ENCODE measurements around the gene SETBP1.

Gene SETBP1

DNA sequence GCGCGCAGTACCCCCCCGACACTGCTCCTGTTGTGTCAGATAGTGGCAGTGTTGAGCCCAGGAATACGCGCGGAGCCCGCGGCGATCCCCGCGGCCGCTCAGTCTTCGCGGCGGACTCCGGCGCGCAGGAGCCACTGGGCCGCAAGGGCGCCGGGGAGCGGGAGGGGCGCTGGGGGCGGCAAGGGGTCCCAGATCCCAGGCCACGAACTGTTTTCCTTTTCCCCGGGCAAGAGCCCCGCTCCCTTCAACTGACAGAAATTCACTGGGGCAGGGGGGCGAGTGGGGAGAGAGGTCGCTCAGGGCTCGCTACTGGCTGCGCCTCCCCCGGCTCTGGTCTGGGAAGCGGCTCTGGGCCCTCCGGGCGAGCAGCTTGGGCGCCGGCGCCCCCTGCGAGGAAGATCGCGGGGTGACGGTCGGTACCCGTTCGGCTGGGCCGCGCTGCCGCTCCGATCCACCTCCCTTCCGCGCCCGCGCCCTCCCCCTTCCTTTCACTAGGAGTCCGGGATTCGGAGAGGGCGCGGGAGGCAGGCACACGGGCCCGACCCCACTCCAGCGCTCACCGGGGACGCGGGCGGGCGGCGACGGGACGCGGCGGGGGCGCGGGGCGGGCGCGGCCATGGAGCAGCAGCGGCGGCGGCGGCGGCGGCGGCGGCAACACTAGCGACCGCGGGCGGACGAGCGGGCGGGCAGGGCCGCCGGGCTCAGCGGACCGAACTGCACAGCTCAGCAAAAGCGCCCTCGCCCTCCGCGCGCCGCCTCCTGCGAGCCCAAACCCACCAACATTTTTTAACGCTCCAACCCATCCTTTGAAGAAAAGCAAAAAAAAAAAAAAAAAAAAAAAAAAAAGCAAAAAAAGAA is 1.4 kb upstream of the SETBP1 start:
- WGBS (ENCODE audit: insufficient coverage) = 0% methylated on average over 19 of the region's 102 CpGs
- peak overlapping the region; percentile 32 to 90 (median 73) for H3K4me3 ChIP-seq (ENCODE audit: control insufficient read depth in 1 of 7, extremely low read depth in 1 of 7, insufficient read depth in 4 of 7, low read depth in 2 of 7, low read length in 6 of 7)
- H3K4me1 ChIP-seq (ENCODE audit: control extremely low read depth in 1 of 4, control insufficient read depth in 4 of 4, insufficient read depth in 4 of 4, low read length in 3 of 4) = peaks cover 13 to 42% (median 23%) of the 10 kb centered on the region in 4 experiments
- ChIA-PET POLR2A (interaction anchor here (1.0 to 1.2 kb wide), 2 partner anchors 13 to 14 kb away, joined by 3 to 4 read pairs; no protein-coding TSS in a partner anchor), CTCF (interaction anchor here (0.6 to 1.2 kb wide), 3 partner anchors 76 to 534 kb away, joined by 3 to 9 read pairs (median 6); no protein-coding TSS in a partner anchor)
- peak; percentile 91 to 96 (median 94) for DNase-seq
- no peaks in the 10 kb centered on the region for H3K9me3 ChIP-seq (ENCODE audit: control extremely low read depth in 1 of 5, control insufficient read depth in 4 of 5, insufficient read depth in 2 of 5, low read depth in 1 of 5, low read length in 4 of 5)
- H3K27ac ChIP-seq (ENCODE audit: insufficient read depth in 1 of 2, low read depth in 1 of 2, low read length in 2 of 2, poor library complexity in 1 of 2, severe bottlenecking in 2 of 2) = peak overlapping the region; percentile 53 to 80
- H3K27me3 ChIP-seq (replicated peaks in 2 of 5; ENCODE audit: control insufficient read depth in 4 of 5, insufficient read depth in 5 of 5, low read length in 4 of 5) = peaks cover 0 to 7% (median 0%) of the 10 kb centered on the region in 5 experiments
- no peaks in the 10 kb centered on the region for H3K36me3 ChIP-seq (ENCODE audit: control insufficient read depth in 4 of 4, insufficient read depth in 4 of 4, low read length in 3 of 4)

DNA sequence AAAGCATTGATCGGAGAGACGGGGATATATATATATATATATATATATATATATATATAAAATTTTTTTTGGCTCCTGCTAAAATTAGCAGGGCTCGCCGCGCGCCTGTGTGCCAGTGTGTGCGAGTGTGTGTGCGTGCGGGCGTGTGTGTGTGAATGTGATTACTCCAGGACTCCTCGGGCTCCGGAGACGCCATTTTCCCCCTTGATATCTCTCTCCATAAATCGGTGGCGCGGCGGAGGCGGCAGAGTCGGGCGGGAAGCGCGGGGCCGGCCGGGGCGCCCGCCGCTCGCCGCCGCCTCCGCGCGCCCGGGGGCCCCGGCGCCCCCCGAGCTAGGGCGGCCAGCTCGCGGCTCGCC is 795 bp upstream of the SETBP1 start:
- peak; percentile 66 to 78 (median 72) for DNase-seq
- Histone ChIP-seq H3K4me1 (ENCODE audit: control extremely low read depth in 1 of 4, control insufficient read depth in 4 of 4, insufficient read depth in 4 of 4, low read length in 3 of 4) (peaks cover 13 to 42% (median 23%) of the 10 kb centered on the region in 4 experiments), H3K36me3 (ENCODE audit: control insufficient read depth in 4 of 4, insufficient read depth in 4 of 4, low read length in 3 of 4) (no peaks in the 10 kb centered on the region), H3K4me3 (ENCODE audit: control insufficient read depth in 1 of 7, extremely low read depth in 1 of 7, insufficient read depth in 4 of 7, low read depth in 2 of 7, low read length in 6 of 7) (peak overlapping the region; percentile 32 to 90 (median 67)), H3K27me3 (replicated peaks in 2 of 5; ENCODE audit: control insufficient read depth in 4 of 5, insufficient read depth in 5 of 5, low read length in 4 of 5) (peaks cover 0 to 7% (median 0%) of the 10 kb centered on the region in 5 experiments), H3K27ac (ENCODE audit: insufficient read depth in 1 of 2, low read depth in 1 of 2, low read length in 2 of 2, poor library complexity in 1 of 2, severe bottlenecking in 2 of 2) (no peak overlapping the region), H3K9me3 (ENCODE audit: control extremely low read depth in 1 of 5, control insufficient read depth in 4 of 5, insufficient read depth in 2 of 5, low read depth in 1 of 5, low read length in 4 of 5) (no peaks in the 10 kb centered on the region)
- ChIA-PET POLR2A (interaction anchor here (1.0 to 1.2 kb wide), 2 partner anchors 13 to 14 kb away, joined by 3 to 4 read pairs; no protein-coding TSS in a partner anchor), CTCF (interaction anchor here (0.6 to 1.2 kb wide), 2 partner anchors 128 to 533 kb away, joined by 6 to 9 read pairs; no protein-coding TSS in a partner anchor)
- WGBS (ENCODE audit: insufficient coverage) = 0% methylated on average over 12 of the region's 41 CpGs

DNA sequence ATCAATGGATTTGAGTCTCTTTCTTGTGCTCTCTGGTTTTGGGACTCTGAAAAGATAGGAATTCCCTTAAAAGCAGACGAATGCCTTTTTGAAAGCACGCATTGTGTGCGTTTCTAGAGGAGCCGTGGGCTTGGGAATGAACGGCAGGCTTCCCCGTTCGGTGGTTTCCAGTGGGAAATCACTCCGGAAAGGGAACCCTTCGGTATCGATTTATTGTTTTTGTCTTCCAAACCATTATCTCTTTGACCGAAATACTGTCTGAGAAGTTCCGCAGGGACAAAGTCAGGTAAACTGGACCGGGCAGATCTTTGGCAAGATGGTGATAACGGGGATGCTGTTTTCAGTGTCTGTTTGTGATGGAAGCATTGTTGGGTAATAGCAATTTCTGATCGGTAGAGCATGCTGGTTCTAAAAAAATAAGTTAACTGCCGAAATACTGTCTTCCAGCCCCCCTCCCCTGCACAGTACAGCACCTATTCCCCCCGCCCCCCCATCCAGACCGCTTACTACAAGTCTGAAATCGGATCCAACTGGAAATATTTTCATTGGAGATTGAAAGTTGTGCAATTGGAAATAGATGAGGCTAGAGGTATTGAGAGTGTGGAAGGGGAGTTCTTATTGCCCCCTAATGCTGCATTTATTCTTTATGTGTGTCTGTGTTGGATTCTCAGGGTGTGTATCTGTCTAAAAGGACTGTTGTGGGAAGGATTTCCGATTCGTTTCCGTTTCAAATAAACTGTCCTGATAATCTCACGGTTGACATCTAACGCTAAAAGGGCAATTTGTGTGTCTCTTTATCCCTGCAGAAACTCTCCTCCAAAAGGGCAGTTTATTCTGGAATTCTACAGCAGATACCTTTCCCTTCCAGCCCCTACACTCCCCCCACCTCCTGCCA is 635 bp downstream of the SETBP1 start:
- 0% methylated on average over 15 of the region's 24 CpGs for WGBS (ENCODE audit: insufficient coverage)
- peak in 2 of 3 donors; percentile 18 to 45 for DNase-seq
- H3K27ac ChIP-seq (ENCODE audit: insufficient read depth in 1 of 2, low read depth in 1 of 2, low read length in 2 of 2, poor library complexity in 1 of 2, severe bottlenecking in 2 of 2) = no peak overlapping the region
- H3K9me3 ChIP-seq (ENCODE audit: control extremely low read depth in 1 of 5, control insufficient read depth in 4 of 5, insufficient read depth in 2 of 5, low read depth in 1 of 5, low read length in 4 of 5) = no peaks in the 10 kb centered on the region
- POLR2A ChIA-PET = no interaction called here
- H3K4me1 ChIP-seq (ENCODE audit: control extremely low read depth in 1 of 4, control insufficient read depth in 4 of 4, insufficient read depth in 4 of 4, low read length in 3 of 4) = peaks cover 13 to 46% (median 24%) of the 10 kb centered on the region in 4 experiments
- CTCF ChIA-PET = interaction anchor here (3.0 kb wide), 1 partner anchor 12 kb away, joined by 18 read pairs; no protein-coding TSS in a partner anchor
- H3K36me3 ChIP-seq (ENCODE audit: control insufficient read depth in 4 of 4, insufficient read depth in 4 of 4, low read length in 3 of 4) = no peaks in the 10 kb centered on the region
- peaks cover 0 to 7% (median 0%) of the 10 kb centered on the region in 5 experiments for H3K27me3 ChIP-seq (replicated peaks in 2 of 5; ENCODE audit: control insufficient read depth in 4 of 5, insufficient read depth in 5 of 5, low read length in 4 of 5)
- H3K4me3 ChIP-seq (ENCODE audit: control insufficient read depth in 1 of 7, extremely low read depth in 1 of 7, insufficient read depth in 4 of 7, low read depth in 2 of 7, low read length in 6 of 7) = peak overlapping the region in 5 of 7 experiments; percentile 59 to 90 (median 81)

DNA sequence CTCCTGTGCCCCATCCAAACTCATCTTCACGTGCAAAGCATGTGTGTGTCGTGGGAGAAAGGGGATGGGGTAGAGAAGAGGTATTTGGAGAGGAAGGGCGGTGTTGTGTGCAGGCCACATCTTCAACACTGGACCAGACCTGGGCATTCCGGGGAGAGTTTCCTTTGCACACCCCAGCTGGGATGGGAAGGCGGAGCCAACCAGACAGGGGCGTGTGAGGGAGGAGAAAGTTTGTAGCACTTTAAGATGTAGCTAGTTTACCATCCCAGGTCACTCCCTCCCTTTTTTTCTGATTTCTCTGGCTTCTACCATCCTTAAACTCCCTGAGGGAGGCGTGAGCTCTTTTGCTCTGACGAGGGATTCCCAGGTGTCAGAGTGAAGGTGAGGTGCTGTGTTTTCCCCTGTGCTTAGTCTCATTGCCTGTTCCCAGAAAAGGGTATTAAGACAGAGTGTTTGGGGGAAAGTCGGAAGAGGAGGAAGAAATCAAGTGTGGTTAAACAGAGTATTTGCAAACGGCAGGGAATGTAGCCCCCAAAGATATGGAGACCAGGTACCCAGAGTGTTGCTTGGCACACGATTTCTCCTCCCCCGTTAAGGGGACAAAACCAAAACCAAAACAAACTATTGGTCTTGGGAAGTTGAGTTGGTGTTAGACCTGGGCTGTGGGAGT is 1.6 kb downstream of the SETBP1 start:
- Histone ChIP-seq H3K9me3 (ENCODE audit: control extremely low read depth in 1 of 5, control insufficient read depth in 4 of 5, insufficient read depth in 2 of 5, low read depth in 1 of 5, low read length in 4 of 5) (no peaks in the 10 kb centered on the region), H3K4me3 (ENCODE audit: control insufficient read depth in 1 of 7, extremely low read depth in 1 of 7, insufficient read depth in 4 of 7, low read depth in 2 of 7, low read length in 6 of 7) (peak overlapping the region in 3 of 7 experiments; percentile 8 to 90 (median 82)), H3K27me3 (replicated peaks in 2 of 5; ENCODE audit: control insufficient read depth in 4 of 5, insufficient read depth in 5 of 5, low read length in 4 of 5) (peaks cover 0 to 7% (median 0%) of the 10 kb centered on the region in 5 experiments), H3K4me1 (ENCODE audit: control extremely low read depth in 1 of 4, control insufficient read depth in 4 of 4, insufficient read depth in 4 of 4, low read length in 3 of 4) (peaks cover 13 to 45% (median 24%) of the 10 kb centered on the region in 4 experiments), H3K27ac (ENCODE audit: insufficient read depth in 1 of 2, low read depth in 1 of 2, low read length in 2 of 2, poor library complexity in 1 of 2, severe bottlenecking in 2 of 2) (no peak overlapping the region), H3K36me3 (ENCODE audit: control insufficient read depth in 4 of 4, insufficient read depth in 4 of 4, low read length in 3 of 4) (no peaks in the 10 kb centered on the region)
- DNase-seq = peak in 2 of 3 donors; percentile 34 to 44
- WGBS (ENCODE audit: insufficient coverage) = 81% methylated on average over 3 of the region's 12 CpGs
- POLR2A ChIA-PET = no interaction called here
- CTCF ChIA-PET = interaction anchor here (0.6 to 3.0 kb wide), 3 partner anchors 11 to 174 kb away, joined by 3 to 18 read pairs (median 3); no protein-coding TSS in a partner anchor

DNA sequence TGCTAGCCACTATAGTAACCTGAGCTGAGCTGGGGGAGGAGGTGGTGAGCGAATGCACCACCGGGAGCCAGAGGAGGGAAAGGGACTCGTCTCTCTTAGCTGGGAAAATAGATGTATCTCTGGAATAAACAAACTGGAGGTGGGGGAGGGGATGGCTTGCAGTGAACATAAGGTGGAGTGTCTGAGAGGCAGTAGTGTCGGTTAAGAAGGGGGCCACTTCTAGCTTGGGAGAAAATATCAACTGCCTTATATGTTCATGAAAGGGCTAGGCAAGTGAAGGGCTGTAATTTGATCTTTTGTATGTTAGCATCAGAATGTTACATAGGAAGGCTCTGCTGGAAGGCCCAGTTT is 2.2 kb downstream of the SETBP1 start:
- no peak for DNase-seq
- 84% methylated on average over 4 of the region's 4 CpGs for WGBS (ENCODE audit: insufficient coverage)

DNA sequence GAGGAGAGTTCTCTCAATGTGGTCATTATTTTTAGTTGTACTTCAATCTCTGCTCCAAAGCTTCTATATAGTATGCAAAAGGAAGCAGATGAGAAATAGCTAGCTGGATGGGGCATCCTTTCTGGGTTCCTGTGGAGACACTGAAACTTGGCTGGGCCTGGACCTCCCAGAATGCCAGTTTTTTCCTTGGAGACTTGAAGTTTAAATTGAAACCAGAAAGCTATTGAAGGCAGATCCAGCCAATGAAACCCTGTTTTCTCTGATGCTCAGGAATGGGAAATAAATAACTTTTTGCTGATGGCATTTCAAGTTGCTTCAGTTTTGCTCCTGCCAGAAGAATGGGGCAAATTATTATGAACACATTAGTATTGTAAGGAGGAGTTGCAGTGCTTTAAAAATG is 2.9 kb downstream of the SETBP1 start:
- Histone ChIP-seq H3K4me3 (ENCODE audit: control insufficient read depth in 1 of 7, extremely low read depth in 1 of 7, insufficient read depth in 4 of 7, low read depth in 2 of 7, low read length in 6 of 7) (no peak overlapping the region), H3K27me3 (replicated peaks in 2 of 5; ENCODE audit: control insufficient read depth in 4 of 5, insufficient read depth in 5 of 5, low read length in 4 of 5) (peaks cover 0 to 7% (median 0%) of the 10 kb centered on the region in 5 experiments), H3K4me1 (ENCODE audit: control extremely low read depth in 1 of 4, control insufficient read depth in 4 of 4, insufficient read depth in 4 of 4, low read length in 3 of 4) (peaks cover 10 to 33% (median 18%) of the 10 kb centered on the region in 4 experiments), H3K9me3 (ENCODE audit: control extremely low read depth in 1 of 5, control insufficient read depth in 4 of 5, insufficient read depth in 2 of 5, low read depth in 1 of 5, low read length in 4 of 5) (no peaks in the 10 kb centered on the region), H3K36me3 (ENCODE audit: control insufficient read depth in 4 of 4, insufficient read depth in 4 of 4, low read length in 3 of 4) (no peaks in the 10 kb centered on the region), H3K27ac (ENCODE audit: insufficient read depth in 1 of 2, low read depth in 1 of 2, low read length in 2 of 2, poor library complexity in 1 of 2, severe bottlenecking in 2 of 2) (no peak overlapping the region)
- no peak for DNase-seq
- POLR2A ChIA-PET = no interaction called here
- CTCF ChIA-PET = interaction anchor here (3.0 kb wide), 1 partner anchor 10 kb away, joined by 18 read pairs; no protein-coding TSS in a partner anchor

More for the DNA sequence above, 2.2 kb downstream of the SETBP1 start:
- H3K27ac ChIP-seq (ENCODE audit: insufficient read depth in 1 of 2, low read depth in 1 of 2, low read length in 2 of 2, poor library complexity in 1 of 2, severe bottlenecking in 2 of 2) = no peak overlapping the region
- peaks cover 11 to 40% (median 21%) of the 10 kb centered on the region in 4 experiments for H3K4me1 ChIP-seq (ENCODE audit: control extremely low read depth in 1 of 4, control insufficient read depth in 4 of 4, insufficient read depth in 4 of 4, low read length in 3 of 4)
- POLR2A ChIA-PET = no interaction called here
- H3K36me3 ChIP-seq (ENCODE audit: control insufficient read depth in 4 of 4, insufficient read depth in 4 of 4, low read length in 3 of 4) = no peaks in the 10 kb centered on the region
- no peaks in the 10 kb centered on the region for H3K9me3 ChIP-seq (ENCODE audit: control extremely low read depth in 1 of 5, control insufficient read depth in 4 of 5, insufficient read depth in 2 of 5, low read depth in 1 of 5, low read length in 4 of 5)
- CTCF ChIA-PET = interaction anchor here (0.6 to 3.0 kb wide), 3 partner anchors 11 to 175 kb away, joined by 3 to 18 read pairs (median 3); no protein-coding TSS in a partner anchor
- peaks cover 0 to 7% (median 0%) of the 10 kb centered on the region in 5 experiments for H3K27me3 ChIP-seq (replicated peaks in 2 of 5; ENCODE audit: control insufficient read depth in 4 of 5, insufficient read depth in 5 of 5, low read length in 4 of 5)
- peak overlapping the region in 3 of 7 experiments; percentile 5 to 90 (median 8) for H3K4me3 ChIP-seq (ENCODE audit: control insufficient read depth in 1 of 7, extremely low read depth in 1 of 7, insufficient read depth in 4 of 7, low read depth in 2 of 7, low read length in 6 of 7)
